ENCODE data around the gene SFTPA1. TPM values are rescaled to one million over a fixed set of nuclear protein-coding genes. Genes with fewer than 3 reads are reported as not detected.
"Not testable (repeated sequence)": the region's sequence is repeated elsewhere in the genome, so short reads cannot be mapped to it uniquely, and the experiment has no call there.

Gene SFTPA1
- total RNA-seq, 1 donor from 2014 or later = not detected

DNA sequence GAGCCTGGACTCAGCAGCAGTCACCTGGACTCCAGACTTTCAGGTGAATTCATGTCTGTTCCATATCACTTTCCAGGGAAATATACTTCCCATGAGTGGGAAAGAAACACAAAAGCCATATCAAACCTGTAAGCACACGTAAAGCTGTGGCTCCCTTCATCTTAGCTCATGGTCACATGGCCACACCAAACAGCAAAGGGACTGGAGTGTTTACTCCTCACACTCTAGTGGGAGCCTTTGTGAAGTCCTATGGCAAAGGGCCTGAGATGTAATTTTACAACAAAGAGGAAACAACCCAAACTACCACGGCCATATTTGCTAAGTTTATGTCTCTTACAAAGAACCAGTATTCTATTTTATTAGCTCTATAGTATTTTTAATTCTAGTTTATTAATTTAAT is 16.3 kb downstream of the SFTPA1 start:
- Histone ChIP-seq H3K27me3 (ENCODE audit: control insufficient read depth, insufficient read depth, low read length) (no peaks in the 10 kb centered on the region), H3K36me3 (ENCODE audit: control insufficient read depth, insufficient read depth, low read length) (no peaks in the 10 kb centered on the region), H3K4me3 (ENCODE audit: low read depth, low read length) (no peak overlapping the region)
- no peak for DNase-seq (ENCODE audit: low read depth)
- TF ChIP-seq, protein P1, sequence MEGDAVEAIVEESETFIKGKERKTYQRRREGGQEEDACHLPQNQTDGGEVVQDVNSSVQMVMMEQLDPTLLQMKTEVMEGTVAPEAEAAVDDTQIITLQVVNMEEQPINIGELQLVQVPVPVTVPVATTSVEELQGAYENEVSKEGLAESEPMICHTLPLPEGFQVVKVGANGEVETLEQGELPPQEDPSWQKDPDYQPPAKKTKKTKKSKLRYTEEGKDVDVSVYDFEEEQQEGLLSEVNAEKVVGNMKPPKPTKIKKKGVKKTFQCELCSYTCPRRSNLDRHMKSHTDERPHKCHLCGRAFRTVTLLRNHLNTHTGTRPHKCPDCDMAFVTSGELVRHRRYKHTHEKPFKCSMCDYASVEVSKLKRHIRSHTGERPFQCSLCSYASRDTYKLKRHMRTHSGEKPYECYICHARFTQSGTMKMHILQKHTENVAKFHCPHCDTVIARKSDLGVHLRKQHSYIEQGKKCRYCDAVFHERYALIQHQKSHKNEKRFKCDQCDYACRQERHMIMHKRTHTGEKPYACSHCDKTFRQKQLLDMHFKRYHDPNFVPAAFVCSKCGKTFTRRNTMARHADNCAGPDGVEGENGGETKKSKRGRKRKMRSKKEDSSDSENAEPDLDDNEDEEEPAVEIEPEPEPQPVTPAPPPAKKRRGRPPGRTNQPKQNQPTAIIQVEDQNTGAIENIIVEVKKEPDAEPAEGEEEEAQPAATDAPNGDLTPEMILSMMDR (IDR thresholded peaks at IDR 0.05; ENCODE audit: insufficient read depth, low read length, poor library complexity, severe bottlenecking) = no peak

DNA sequence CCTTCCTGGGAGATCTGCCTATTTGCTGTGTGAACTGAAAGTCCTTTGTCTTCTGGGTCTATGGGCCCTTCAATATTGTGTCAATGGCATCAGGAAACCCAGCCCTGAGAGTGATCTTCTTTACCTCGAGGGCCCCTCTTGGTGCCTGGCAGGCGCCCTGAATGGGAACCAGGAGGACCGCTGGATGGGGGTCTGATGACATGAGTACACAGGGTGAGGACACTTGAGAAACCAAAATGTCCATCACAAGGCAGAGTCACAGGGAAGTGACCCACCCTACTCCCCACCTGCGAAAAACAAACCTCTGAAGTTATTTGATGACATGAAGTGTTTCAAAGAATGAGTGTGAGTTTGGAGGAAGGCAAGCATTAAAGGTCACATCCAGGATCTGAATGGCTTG is 17.3 kb downstream of the SFTPA1 start:
- no peaks in the 10 kb centered on the region for H3K36me3 ChIP-seq (ENCODE audit: control insufficient read depth, insufficient read depth, low read length)

DNA sequence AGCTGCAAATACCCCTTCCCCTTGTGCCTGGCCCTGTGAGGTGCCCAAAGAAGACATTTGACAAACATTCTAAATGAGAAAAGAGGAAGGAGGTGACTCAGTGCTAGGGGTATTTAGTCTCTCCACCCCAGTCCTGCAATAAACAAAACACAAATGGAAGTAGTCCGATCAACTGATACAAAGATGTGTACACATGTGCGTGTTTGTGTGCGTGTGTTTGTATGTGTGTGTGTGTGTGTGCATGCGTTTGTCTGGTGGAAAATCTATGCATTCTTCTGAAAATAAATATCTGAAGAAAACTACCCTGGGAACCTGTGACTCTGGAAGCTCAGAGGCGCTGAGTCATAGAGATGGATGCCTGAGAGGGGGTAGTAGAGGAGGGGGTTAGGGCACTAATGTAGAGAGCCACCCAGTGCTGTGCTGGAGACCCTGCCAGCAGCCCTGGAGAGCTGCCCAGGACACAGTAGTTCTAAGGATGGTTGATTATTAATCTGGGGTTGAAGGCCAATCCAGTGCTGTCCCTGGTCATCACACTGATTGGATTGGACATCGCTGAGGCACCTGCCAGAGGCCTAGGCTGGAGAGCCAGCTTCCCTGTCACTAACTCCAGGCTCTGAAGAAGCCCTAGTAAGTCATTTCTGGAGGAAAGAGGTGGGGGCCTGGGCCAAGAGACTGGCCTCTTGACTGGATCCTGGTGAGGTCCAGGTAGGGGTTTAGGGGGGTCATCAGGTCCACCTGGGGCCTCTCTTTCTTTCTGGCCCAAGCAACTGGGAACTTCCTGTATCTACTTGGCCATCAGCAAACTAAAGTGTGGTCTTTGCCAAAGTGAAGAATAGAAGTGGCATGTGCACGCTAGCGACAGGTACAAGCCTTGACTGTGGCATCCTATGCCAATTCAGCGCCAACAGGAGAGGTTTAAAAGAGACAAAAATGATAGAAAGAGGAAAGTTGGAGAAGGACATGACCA is 18.5 kb downstream of the SFTPA1 start:
- no peaks in the 10 kb centered on the region for H3K27me3 ChIP-seq (ENCODE audit: control insufficient read depth, insufficient read depth, low read length)
- DNase-seq (ENCODE audit: low read depth) = no peak
- no peaks in the 10 kb centered on the region for H3K36me3 ChIP-seq (ENCODE audit: control insufficient read depth, insufficient read depth, low read length)
- TF ChIP-seq, protein P1 (IDR thresholded peaks at IDR 0.05; ENCODE audit: insufficient read depth, low read length, poor library complexity, severe bottlenecking) = no peak
- no peak overlapping the region for H3K4me3 ChIP-seq (ENCODE audit: low read depth, low read length)

More for the DNA sequence above, 17.3 kb downstream of the SFTPA1 start:
- no peaks in the 10 kb centered on the region for H3K27me3 ChIP-seq (ENCODE audit: control insufficient read depth, insufficient read depth, low read length)
- H3K4me3 ChIP-seq (ENCODE audit: low read depth, low read length) = no peak overlapping the region
- no peak for DNase-seq (ENCODE audit: low read depth)
- TF ChIP-seq, protein P1 (IDR thresholded peaks at IDR 0.05; ENCODE audit: insufficient read depth, low read length, poor library complexity, severe bottlenecking) = no peak

DNA sequence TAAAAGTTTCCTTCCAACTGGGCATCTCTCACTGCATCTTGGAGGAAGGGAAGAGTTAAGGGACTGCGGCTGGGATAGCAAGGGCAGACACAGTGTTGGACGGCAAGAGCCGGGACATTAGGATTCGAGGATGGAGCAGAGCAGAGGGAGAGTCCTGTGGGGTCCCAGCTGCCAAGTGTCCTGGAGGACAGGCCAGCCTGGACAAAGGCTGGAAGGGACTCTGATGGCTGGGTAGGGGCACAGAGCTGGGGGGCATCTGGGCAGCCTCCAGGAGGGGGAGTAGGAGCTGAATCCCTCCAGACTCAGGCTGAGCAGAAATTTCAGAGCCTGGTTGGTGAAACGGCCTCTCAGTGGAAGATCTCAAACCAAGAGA is 19.2 kb downstream of the SFTPA1 start:
- no peak overlapping the region for H3K4me3 ChIP-seq (ENCODE audit: low read depth, low read length)
- DNase-seq (ENCODE audit: low read depth) = no peak
- no peaks in the 10 kb centered on the region for H3K36me3 ChIP-seq (ENCODE audit: control insufficient read depth, insufficient read depth, low read length)
- no peaks in the 10 kb centered on the region for H3K27me3 ChIP-seq (ENCODE audit: control insufficient read depth, insufficient read depth, low read length)
- TF ChIP-seq, protein P1 (IDR thresholded peaks at IDR 0.05; ENCODE audit: insufficient read depth, low read length, poor library complexity, severe bottlenecking) = no peak

DNA sequence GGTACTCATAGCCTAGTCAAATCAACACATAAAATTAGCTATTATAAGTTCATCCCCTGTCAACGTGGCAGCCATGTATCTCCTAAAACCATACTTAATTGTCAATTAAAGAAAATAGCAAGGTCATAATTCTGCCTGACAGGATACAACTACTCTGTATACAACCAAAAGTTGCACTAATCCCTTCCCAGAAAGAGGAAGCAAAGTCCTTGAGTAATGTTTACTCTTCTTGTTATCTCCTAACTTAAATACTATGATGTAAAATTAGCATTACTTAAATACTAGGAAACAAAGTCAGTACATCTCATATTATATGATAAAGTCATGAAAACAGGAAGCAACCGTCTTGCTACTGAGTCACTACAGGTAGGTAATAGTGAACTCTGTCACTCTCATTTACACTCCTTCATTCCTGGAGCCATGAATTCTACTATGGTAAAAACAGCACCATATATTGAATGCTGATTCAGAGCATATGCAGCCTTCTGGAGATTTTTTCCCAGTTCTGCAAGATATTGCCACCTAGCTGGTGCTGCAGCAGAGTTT is 26.0 kb downstream of the SFTPA1 start:
- H3K4me3 ChIP-seq (ENCODE audit: low read depth, low read length); DNase-seq (ENCODE audit: low read depth); H3K36me3 ChIP-seq (ENCODE audit: control insufficient read depth, insufficient read depth, low read length); H3K27me3 ChIP-seq (ENCODE audit: control insufficient read depth, insufficient read depth, low read length): not testable (repeated sequence)

DNA sequence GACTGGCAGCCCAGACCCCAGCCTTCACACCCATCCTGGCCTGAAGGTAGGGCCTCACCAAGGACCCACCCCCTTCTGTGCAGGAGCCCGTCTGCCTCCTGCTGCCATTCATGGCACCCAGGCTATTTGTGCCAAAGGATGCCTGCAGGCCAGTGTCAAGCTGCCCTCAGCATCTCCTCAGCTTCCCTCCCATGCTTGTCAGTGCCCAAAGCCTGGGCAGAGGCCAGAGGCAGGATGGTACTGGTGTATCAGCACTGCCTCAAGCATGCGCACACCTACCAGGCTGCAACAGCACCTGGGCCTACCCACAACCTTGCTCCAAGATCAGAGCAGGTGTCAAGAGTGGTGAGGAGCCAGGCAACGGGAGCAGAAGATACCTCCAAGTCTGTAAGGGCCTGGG is 27.6 kb downstream of the SFTPA1 start:
- Histone ChIP-seq H3K27me3 (ENCODE audit: control insufficient read depth, insufficient read depth, low read length) (no peaks in the 10 kb centered on the region), H3K36me3 (ENCODE audit: control insufficient read depth, insufficient read depth, low read length) (no peaks in the 10 kb centered on the region), H3K4me3 (ENCODE audit: low read depth, low read length) (no peak overlapping the region)
- no peak for DNase-seq (ENCODE audit: low read depth)
- TF ChIP-seq, protein P1 (IDR thresholded peaks at IDR 0.05; ENCODE audit: insufficient read depth, low read length, poor library complexity, severe bottlenecking) = no peak

DNA sequence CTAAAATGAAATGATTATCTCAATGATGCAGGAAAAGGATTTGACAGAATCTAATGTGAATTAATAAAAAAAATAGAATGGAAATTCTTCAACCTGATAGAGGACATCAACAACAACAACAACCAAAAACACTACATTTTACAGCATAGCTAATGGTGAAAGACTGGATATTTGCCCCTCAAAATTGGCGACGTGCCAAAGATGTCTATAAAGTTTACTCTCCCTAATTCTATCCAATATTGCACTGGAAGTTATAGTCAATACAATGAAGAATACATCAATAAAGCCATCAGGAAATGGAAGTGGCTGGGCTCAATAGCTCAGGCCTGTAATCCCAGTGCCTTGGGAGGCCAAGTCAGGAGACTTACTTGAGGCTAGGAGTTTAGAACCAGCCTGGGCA is 42.0 kb downstream of the SFTPA1 start:
- not testable (repeated sequence) for H3K36me3 ChIP-seq (ENCODE audit: control insufficient read depth, insufficient read depth, low read length); DNase-seq (ENCODE audit: low read depth); H3K27me3 ChIP-seq (ENCODE audit: control insufficient read depth, insufficient read depth, low read length); H3K4me3 ChIP-seq (ENCODE audit: low read depth, low read length)

DNA sequence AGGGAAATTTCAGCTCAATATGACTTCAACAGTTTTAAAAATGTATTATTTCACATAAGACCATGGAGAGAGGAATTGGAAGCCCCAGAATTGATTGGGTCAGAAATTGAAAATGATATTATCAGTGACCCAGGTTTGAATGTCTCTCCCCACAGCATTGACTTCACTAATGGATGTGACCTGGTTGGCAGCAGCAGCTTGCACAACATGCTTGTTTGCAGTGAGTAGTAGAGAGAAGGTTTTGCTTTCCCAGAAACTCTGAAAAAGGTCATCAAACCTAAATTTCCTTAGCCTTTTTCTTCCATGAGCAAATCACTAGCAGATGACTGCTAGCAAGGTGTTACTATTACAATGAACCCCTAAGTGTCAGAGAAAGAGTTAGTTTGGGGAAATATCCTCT is 52.5 kb downstream of the SFTPA1 start:
- not testable (repeated sequence) for H3K27me3 ChIP-seq (ENCODE audit: control insufficient read depth, insufficient read depth, low read length); DNase-seq (ENCODE audit: low read depth); H3K36me3 ChIP-seq (ENCODE audit: control insufficient read depth, insufficient read depth, low read length); H3K4me3 ChIP-seq (ENCODE audit: low read depth, low read length)

DNA sequence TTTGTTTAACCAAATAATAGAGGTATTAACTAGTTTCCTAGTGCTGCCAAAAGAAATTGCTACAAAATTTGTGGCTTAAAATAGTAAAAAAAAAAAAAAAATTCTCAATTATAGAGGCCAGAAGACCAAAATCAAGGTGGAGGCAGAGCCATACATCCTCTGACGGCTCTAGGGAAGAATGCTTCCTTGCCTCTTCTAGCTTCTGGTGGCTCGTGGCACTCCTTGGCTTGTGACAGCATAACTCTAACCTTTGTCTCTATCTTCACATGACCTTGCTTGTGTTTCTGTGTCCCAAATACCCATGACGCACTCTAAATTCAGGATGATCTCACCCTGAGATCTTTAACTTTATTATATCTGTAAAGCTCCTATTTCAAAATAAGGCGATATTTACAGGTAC is 53.9 kb downstream of the SFTPA1 start:
- H3K36me3 ChIP-seq (ENCODE audit: control insufficient read depth, insufficient read depth, low read length); DNase-seq (ENCODE audit: low read depth); H3K4me3 ChIP-seq (ENCODE audit: low read depth, low read length); H3K27me3 ChIP-seq (ENCODE audit: control insufficient read depth, insufficient read depth, low read length): not testable (repeated sequence)

Data from kidney epithelial cell (primary cell).